GM12878 (cell line): ENCODE results near the gene MYO15B. TPM values are rescaled to one million over a fixed set of nuclear protein-coding genes. Genes with fewer than 3 reads are reported as not detected.

Experiments
- ATAC-seq: fragments of 200-7000 bp; cut with Tn5 transposase; 3 replicates; pipeline ENCODE4 v1.9.1; 2020; ENCODE audit warnings: mild to moderate bottlenecking, moderate library complexity
- BruUV-seq: library from RNA; stranded (reverse); fragments of 400-500 nt; replicated peaks from 2 replicates; lab custom pipeline; 2021; lab: Mats Ljungman, UMichigan
- CTCF ChIA-PET: fragments of 300-600 bp; sonication (Branson Sonifier 250); formaldehyde crosslinking; extraction: SDS; loops from one replicate; lab custom pipeline; 2021; ENCODE audit warnings: inconsistent platforms; lab: Yijun Ruan, JAX
- POLR2A ChIA-PET: fragments of 350-600 bp; formaldehyde crosslinking; extraction: SDS; loops from one replicate; lab custom pipeline; 2021; ENCODE audit warnings: inconsistent platforms; lab: Charles Lee
- RAD21 ChIA-PET: fragments of 300-600 bp; sonication (Branson Sonifier 250); formaldehyde crosslinking; loops from one replicate; lab custom pipeline; 2023; ENCODE audit warnings: antibody characterized with exemption; ENCODE audit not compliant: unreplicated experiment; lab: Charles Lee
- SMC1A ChIA-PET: fragments of 300-600 bp; sonication (Branson Sonifier 250); formaldehyde crosslinking; loops from one replicate; lab custom pipeline; 2023; ENCODE audit not compliant: unreplicated experiment, uncharacterized antibody; lab: Charles Lee
- DNase-seq: peaks from one replicate; pipeline ENCODE4 v3.0.0-alpha.2; 2011; ENCODE audit warnings: low read depth, low spot score
- FAIRE-seq: peaks from 3 replicates; lab custom pipeline; 2011; peaks lifted over from hg19 to GRCh38; lab: Jason Lieb, UNC
- H2AFZ ChIP-seq: 2 replicates; pipeline ENCODE4 v1.6.0; 2011; ENCODE audit warnings: low read depth, low read length, control low read depth; ENCODE audit not compliant: control insufficient read depth
- H3K27ac ChIP-seq: 2 replicates; pipeline ENCODE4 v1.5.1; 2011; ENCODE audit warnings: control low read depth; ENCODE audit not compliant: control insufficient read depth, insufficient read depth
- H3K27me3 ChIP-seq, 2 experiments: replicated peaks in 1 of 2; 2 replicates each; pipeline versions ENCODE4 v1.6.0 to v1.6.1; 2011; ENCODE audit warnings: low read length in 1 of 2; ENCODE audit not compliant: control insufficient read depth in 2 of 2, insufficient read depth in 2 of 2
- H3K36me3 ChIP-seq, 2 experiments: 2 replicates each; pipeline ENCODE4 v1.5.1; 2011; ENCODE audit warnings: low read length in 1 of 2; ENCODE audit not compliant: control insufficient read depth in 2 of 2, insufficient read depth in 2 of 2
- H3K4me1 ChIP-seq: 2 replicates; pipeline ENCODE4 v1.6.1; 2011; ENCODE audit warnings: mild to moderate bottlenecking, low read length, moderate library complexity, mixed read lengths; ENCODE audit not compliant: control insufficient read depth, insufficient read depth
- H3K4me2 ChIP-seq: 2 replicates; pipeline ENCODE4 v1.6.0; 2011; ENCODE audit warnings: control low read depth; ENCODE audit not compliant: control insufficient read depth, insufficient read depth
- H3K4me3 ChIP-seq: fragments of 200-600 bp; sonication (generic); 2 replicates; pipeline ENCODE4 v1.5.1; 2016
- H3K79me2 ChIP-seq: 2 replicates; pipeline ENCODE4 v1.6.0; 2011; ENCODE audit warnings: low read length; ENCODE audit not compliant: control insufficient read depth, insufficient read depth
- H3K9ac ChIP-seq: 2 replicates; pipeline ENCODE4 v1.8.0; 2011; ENCODE audit warnings: low read length, control low read depth, mixed read lengths; ENCODE audit not compliant: control insufficient read depth, insufficient read depth
- H3K9me3 ChIP-seq: replicated peaks from 3 replicates; pipeline ENCODE4 v1.5.1; 2011; ENCODE audit warnings: mild to moderate bottlenecking, low read length; ENCODE audit not compliant: control insufficient read depth, insufficient read depth
- H4K20me1 ChIP-seq: 2 replicates; pipeline ENCODE4 v1.6.0; 2011; ENCODE audit not compliant: control insufficient read depth, insufficient read depth
- BCL11A ChIP-seq: IDR thresholded peaks from 2 replicates; pipeline ENCODE4 v1.6.1; 2011; ENCODE audit warnings: low read depth, low read length
- TAF1 ChIP-seq: IDR thresholded peaks from 2 replicates; pipeline ENCODE4 v1.6.1; 2011; ENCODE audit warnings: mild to moderate bottlenecking, low read depth, low read length, borderline replicate concordance
- WGBS: methylation state at CpG from one replicate; pipeline ENCODE4 v1.1.6; 2016; ENCODE audit warnings: low lambda C conversion rate; ENCODE audit not compliant: insufficient replicate concordance, insufficient coverage; ENCODE audit errors: missing lambda C conversion rate; 5-methylcytosine and 5-hydroxymethylcytosine counted together
- in situ Hi-C: fragments of 300-500 bp; cut with MboI; formaldehyde crosslinking; loops from 9 replicates; pipeline ENCODE4 v1.14.3; 2018; ENCODE audit warnings: mixed read lengths
- intact Hi-C: fragments of 100-400 bp; cut with micrococcal nuclease; formaldehyde crosslinking; loops from one replicate; pipeline ENCODE4 v1.14.2; 2022; ENCODE audit not compliant: unreplicated experiment
- polyA plus RNA-seq, 11 experiments: library from polyadenylated mRNA; depleted of rRNA in 4 of 11; unstranded in 6 of 11; stranded (reverse) in 5 of 11; fragments of >200 nt; fragmentation: Nextera tagmentation in 4 of 11; fragmentation: Illumina TruSeq in 1 of 11; extraction: Ambion mirVana in 4 of 11; extraction: Trizol in 1 of 11; gene quantifications; 1 replicate in 1 of 11; 2 replicates in 10 of 11; pipeline versions ENCODE4 v1.2.1 to v1.2.3, GENCODE V29; 2011 to 2016; ENCODE audit warnings: inconsistent platforms in 2 of 11, missing spikeins in 2 of 11, low read depth in 1 of 11
- total RNA-seq, 4 experiments: library from RNA; depleted of rRNA in 3 of 4; stranded (reverse); fragments of >200 nt in 3 of 4; fragmentation: Illumina TruSeq in 1 of 4; extraction: Trizol in 1 of 4; gene quantifications; 2 replicates each; pipeline versions ENCODE4 v1.2.1 to v1.2.3, GENCODE V29; 2013 to 2021
- TF ChIP-seq, protein P1 (sequence below): IDR thresholded peaks from 2 replicates; pipeline ENCODE4 v1.6.1; 2011; ENCODE audit warnings: borderline replicate concordance, low read depth, mild to moderate bottlenecking, moderate library complexity, low read length; ENCODE audit not compliant: insufficient read depth, poor library complexity, severe bottlenecking
- TF ChIP-seq, protein P2 (sequence below): IDR thresholded peaks from 2 replicates; pipeline ENCODE4 v1.6.1; 2011; ENCODE audit warnings: borderline replicate concordance, low read depth, mild to moderate bottlenecking, moderate library complexity, mixed read lengths, low read length; ENCODE audit not compliant: insufficient read depth; ENCODE audit errors: extremely low read length

Gene MYO15B
- total and polyA plus RNA-seq, 10 of the 15 experiments (the other 5 are each of a cell fraction or from before 2014, with no cell fraction given), result 0.67 to 15.4 (median 2.3) TPM; not detected in 1

- no peak for DNase-seq
- intact Hi-C loops, result no loop called here
- POLR2A ChIA-PET, result interaction anchor here (0.7 to 1.1 kb wide), 2 partner anchors 67 to 74 kb away, joined by 3 to 4 read pairs; no protein-coding TSS in a partner anchor
- Histone ChIP-seq H3K4me1 (peaks cover 2% of the 10 kb centered on the region), H3K4me2 (no peak overlapping the region), H2AFZ (no peak overlapping the region)
- BruUV-seq, result no TSS peak
- no peak for FAIRE-seq
- RAD21 ChIA-PET, result interaction anchor here (0.9 to 7.6 kb wide), 3 partner anchors 41 to 80 kb away, joined by 3 to 79 read pairs (median 3); partner anchors contain the start of gene SMIM5
- 87% methylated on average over 4 of the region's 4 CpGs for WGBS
- TF ChIP-seq, protein P1, sequence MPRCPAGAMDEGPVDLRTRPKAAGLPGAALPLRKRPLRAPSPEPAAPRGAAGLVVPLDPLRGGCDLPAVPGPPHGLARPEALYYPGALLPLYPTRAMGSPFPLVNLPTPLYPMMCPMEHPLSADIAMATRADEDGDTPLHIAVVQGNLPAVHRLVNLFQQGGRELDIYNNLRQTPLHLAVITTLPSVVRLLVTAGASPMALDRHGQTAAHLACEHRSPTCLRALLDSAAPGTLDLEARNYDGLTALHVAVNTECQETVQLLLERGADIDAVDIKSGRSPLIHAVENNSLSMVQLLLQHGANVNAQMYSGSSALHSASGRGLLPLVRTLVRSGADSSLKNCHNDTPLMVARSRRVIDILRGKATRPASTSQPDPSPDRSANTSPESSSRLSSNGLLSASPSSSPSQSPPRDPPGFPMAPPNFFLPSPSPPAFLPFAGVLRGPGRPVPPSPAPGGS, result no peak
- TF ChIP-seq TAF1 (no peak), BCL11A (no peak)
- TF ChIP-seq, protein P2, sequence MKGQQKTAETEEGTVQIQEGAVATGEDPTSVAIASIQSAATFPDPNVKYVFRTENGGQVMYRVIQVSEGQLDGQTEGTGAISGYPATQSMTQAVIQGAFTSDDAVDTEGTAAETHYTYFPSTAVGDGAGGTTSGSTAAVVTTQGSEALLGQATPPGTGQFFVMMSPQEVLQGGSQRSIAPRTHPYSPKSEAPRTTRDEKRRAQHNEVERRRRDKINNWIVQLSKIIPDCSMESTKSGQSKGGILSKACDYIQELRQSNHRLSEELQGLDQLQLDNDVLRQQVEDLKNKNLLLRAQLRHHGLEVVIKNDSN, result no peak
- TF ChIP-seq, all 136 proteins: peak for 0
- in situ Hi-C loops, result loop anchor here (5.0 kb wide), 1 partner anchor 74 kb away; no protein-coding TSS in a partner anchor
- Histone ChIP-seq H3K36me3 (peaks cover 5 to 22% of the 10 kb centered on the region in 2 experiments), H3K27ac (no peak overlapping the region), H3K9ac (no peak overlapping the region), H3K27me3 (no peaks in the 10 kb centered on the region), H4K20me1 (no peaks in the 10 kb centered on the region), H3K9me3 (no peaks in the 10 kb centered on the region), H3K79me2 (peaks cover 34% of the 10 kb centered on the region), H3K4me3 (no peak overlapping the region)
- ChIA-PET CTCF (interaction anchor here (0.6 to 7.9 kb wide), 8 partner anchors 10 to 392 kb away, joined by 5 to 197 read pairs (median 16); partner anchors contain the start of gene SMIM5), SMC1A (interaction anchor here (0.6 to 6.6 kb wide), 6 partner anchors 10 to 688 kb away, joined by 3 to 72 read pairs (median 8); partner anchors contain the start of gene SMIM5)
- no peak for ATAC-seq
Observed at GRCh38 chr17:75673487-75673886, 85.9 kb downstream of the MYO15B start.

Other genes with a start within 250 kb of the MYO15B start
Only the 7 nearest of the 11 such genes appear.
- 23.9 and 31.4 TPM in 2 replicates for gene TMEM94, start 131.2 kb upstream of the MYO15B start, total RNA-seq (2014; rRNA removed)
- gene TMEM94, start 131.2 kb upstream of the MYO15B start, total RNA-seq (2014; rRNA removed; fragmentation: Illumina TruSeq; extraction: Trizol), result 15.4 and 15.8 TPM in 2 replicates
- gene TMEM94, start 131.2 kb upstream of the MYO15B start, total RNA-seq (2021), result 59.0 and 70.7 TPM in 2 replicates
- gene TMEM94, start 131.2 kb upstream of the MYO15B start, polyA plus RNA-seq (2011; rRNA removed), result 9.8 and 21.9 TPM in 2 replicates
- gene TMEM94, start 131.2 kb upstream of the MYO15B start, polyA plus RNA-seq (2014; fragmentation: Illumina TruSeq; extraction: Trizol), result 11.9 and 46.5 TPM in 2 replicates
- gene TMEM94, start 131.2 kb upstream of the MYO15B start, polyA plus RNA-seq (2014; fragmentation: Nextera tagmentation; extraction: Ambion mirVana), result 1 to 10 TPM in 1 of 2 experiments, under 1 TPM in 1; 0.31 to 2.3 TPM
- 41.7 and 50.5 TPM in 2 replicates for gene TMEM94, start 131.2 kb upstream of the MYO15B start, polyA plus RNA-seq (2014; rRNA removed)
- gene TMEM94, start 131.2 kb upstream of the MYO15B start, polyA plus RNA-seq (2016; fragmentation: Nextera tagmentation; extraction: Ambion mirVana), result 10 to 100 TPM; 21.2 to 26.9 TPM
- gene CASKIN2, start 72.3 kb upstream of the MYO15B start, total RNA-seq (2014; rRNA removed), result 0.44 and 1.4 TPM in 2 replicates
- gene CASKIN2, start 72.3 kb upstream of the MYO15B start, total RNA-seq (2014; rRNA removed; fragmentation: Illumina TruSeq; extraction: Trizol), result 0.18 and 0.23 TPM in 2 replicates
- 0.80 and 1.8 TPM in 2 replicates for gene CASKIN2, start 72.3 kb upstream of the MYO15B start, total RNA-seq (2021)
- 0.10 TPM in 1 of 2 replicates, not detected in the other for gene CASKIN2, start 72.3 kb upstream of the MYO15B start, polyA plus RNA-seq (2011; rRNA removed)
- 0.14 and 0.16 TPM in 2 replicates for gene CASKIN2, start 72.3 kb upstream of the MYO15B start, polyA plus RNA-seq (2014; fragmentation: Illumina TruSeq; extraction: Trizol)
- under 1 TPM in 1 of 2 experiments, not detected in 1; 0.02 TPM for gene CASKIN2, start 72.3 kb upstream of the MYO15B start, polyA plus RNA-seq (2014; fragmentation: Nextera tagmentation; extraction: Ambion mirVana)
- gene CASKIN2, start 72.3 kb upstream of the MYO15B start, polyA plus RNA-seq (2014; rRNA removed), result 0.93 and 2.7 TPM in 2 replicates
- gene CASKIN2, start 72.3 kb upstream of the MYO15B start, polyA plus RNA-seq (2016; fragmentation: Nextera tagmentation; extraction: Ambion mirVana), result under 1 TPM; 0.44 to 0.56 TPM
- gene TSEN54, start 71.3 kb upstream of the MYO15B start, total RNA-seq (2014; rRNA removed), result 42.1 and 43.2 TPM in 2 replicates
- 21.4 and 26.1 TPM in 2 replicates for gene TSEN54, start 71.3 kb upstream of the MYO15B start, total RNA-seq (2014; rRNA removed; fragmentation: Illumina TruSeq; extraction: Trizol)
- gene TSEN54, start 71.3 kb upstream of the MYO15B start, total RNA-seq (2021), result 37.3 and 41.2 TPM in 2 replicates
- gene TSEN54, start 71.3 kb upstream of the MYO15B start, polyA plus RNA-seq (2011; rRNA removed), result 25.4 and 45.7 TPM in 2 replicates
- 22.9 and 29.5 TPM in 2 replicates for gene TSEN54, start 71.3 kb upstream of the MYO15B start, polyA plus RNA-seq (2014; fragmentation: Illumina TruSeq; extraction: Trizol)
- 10 to 100 TPM in 1 of 2 experiments, 1 to 10 TPM in 1; 7.1 to 23.1 TPM for gene TSEN54, start 71.3 kb upstream of the MYO15B start, polyA plus RNA-seq (2014; fragmentation: Nextera tagmentation; extraction: Ambion mirVana)
- 42.4 and 52.2 TPM in 2 replicates for gene TSEN54, start 71.3 kb upstream of the MYO15B start, polyA plus RNA-seq (2014; rRNA removed)
- gene TSEN54, start 71.3 kb upstream of the MYO15B start, polyA plus RNA-seq (2016; fragmentation: Nextera tagmentation; extraction: Ambion mirVana), result 10 to 100 TPM; 41.1 to 48.0 TPM
- 5.0 and 6.5 TPM in 2 replicates for gene LLGL2, start 62.1 kb upstream of the MYO15B start, total RNA-seq (2014; rRNA removed)
- 1.8 and 2.0 TPM in 2 replicates for gene LLGL2, start 62.1 kb upstream of the MYO15B start, total RNA-seq (2014; rRNA removed; fragmentation: Illumina TruSeq; extraction: Trizol)
- 6.3 and 7.6 TPM in 2 replicates for gene LLGL2, start 62.1 kb upstream of the MYO15B start, total RNA-seq (2021)
- gene LLGL2, start 62.1 kb upstream of the MYO15B start, polyA plus RNA-seq (2011; rRNA removed), result 1.7 and 3.3 TPM in 2 replicates
- 9.9 TPM in 1 of 2 replicates, not detected in the other for gene LLGL2, start 62.1 kb upstream of the MYO15B start, polyA plus RNA-seq (2014; fragmentation: Illumina TruSeq; extraction: Trizol)
- gene LLGL2, start 62.1 kb upstream of the MYO15B start, polyA plus RNA-seq (2014; fragmentation: Nextera tagmentation; extraction: Ambion mirVana), result under 1 TPM; 0.21 to 0.75 TPM
- gene LLGL2, start 62.1 kb upstream of the MYO15B start, polyA plus RNA-seq (2014; rRNA removed), result 5.8 and 7.4 TPM in 2 replicates
- gene LLGL2, start 62.1 kb upstream of the MYO15B start, polyA plus RNA-seq (2016; fragmentation: Nextera tagmentation; extraction: Ambion mirVana), result 1 to 10 TPM; 4.1 to 5.0 TPM
- gene SMIM5, start 45.6 kb downstream of the MYO15B start, total RNA-seq (2014; rRNA removed), result not detected in 2 replicates
- gene SMIM5, start 45.6 kb downstream of the MYO15B start, total RNA-seq (2014; rRNA removed; fragmentation: Illumina TruSeq; extraction: Trizol), result not detected in 2 replicates
- not detected in 2 replicates for gene SMIM5, start 45.6 kb downstream of the MYO15B start, total RNA-seq (2021)
- not detected in 2 replicates for gene SMIM5, start 45.6 kb downstream of the MYO15B start, polyA plus RNA-seq (2011; rRNA removed)
- not detected in 2 replicates for gene SMIM5, start 45.6 kb downstream of the MYO15B start, polyA plus RNA-seq (2014; fragmentation: Illumina TruSeq; extraction: Trizol)
- gene SMIM5, start 45.6 kb downstream of the MYO15B start, polyA plus RNA-seq (2014; fragmentation: Nextera tagmentation; extraction: Ambion mirVana), result not detected
- gene SMIM5, start 45.6 kb downstream of the MYO15B start, polyA plus RNA-seq (2014; rRNA removed), result 0.04 TPM in 1 of 2 replicates, not detected in the other
- under 1 TPM; 0.08 to 0.11 TPM for gene SMIM5, start 45.6 kb downstream of the MYO15B start, polyA plus RNA-seq (2016; fragmentation: Nextera tagmentation; extraction: Ambion mirVana)
- gene RECQL5, start 79.4 kb downstream of the MYO15B start, total RNA-seq (2014; rRNA removed), result 22.3 and 26.8 TPM in 2 replicates
- 13.9 and 15.3 TPM in 2 replicates for gene RECQL5, start 79.4 kb downstream of the MYO15B start, total RNA-seq (2014; rRNA removed; fragmentation: Illumina TruSeq; extraction: Trizol)
- 30.0 and 32.1 TPM in 2 replicates for gene RECQL5, start 79.4 kb downstream of the MYO15B start, total RNA-seq (2021)
- gene RECQL5, start 79.4 kb downstream of the MYO15B start, polyA plus RNA-seq (2011; rRNA removed), result 10.5 and 15.2 TPM in 2 replicates
- 11.2 and 18.0 TPM in 2 replicates for gene RECQL5, start 79.4 kb downstream of the MYO15B start, polyA plus RNA-seq (2014; fragmentation: Illumina TruSeq; extraction: Trizol)
- gene RECQL5, start 79.4 kb downstream of the MYO15B start, polyA plus RNA-seq (2014; fragmentation: Nextera tagmentation; extraction: Ambion mirVana), result 1 to 10 TPM; 3.6 to 6.4 TPM
- 26.6 and 30.6 TPM in 2 replicates for gene RECQL5, start 79.4 kb downstream of the MYO15B start, polyA plus RNA-seq (2014; rRNA removed)
- gene RECQL5, start 79.4 kb downstream of the MYO15B start, polyA plus RNA-seq (2016; fragmentation: Nextera tagmentation; extraction: Ambion mirVana), result 10 to 100 TPM; 26.9 to 27.3 TPM
- gene SAP30BP, start 79.5 kb downstream of the MYO15B start, total RNA-seq (2014; rRNA removed), result 57.9 and 61.9 TPM in 2 replicates
- 67.7 and 71.2 TPM in 2 replicates for gene SAP30BP, start 79.5 kb downstream of the MYO15B start, total RNA-seq (2014; rRNA removed; fragmentation: Illumina TruSeq; extraction: Trizol)
- 76.8 and 89.3 TPM in 2 replicates for gene SAP30BP, start 79.5 kb downstream of the MYO15B start, total RNA-seq (2021)
- 73.7 and 77.4 TPM in 2 replicates for gene SAP30BP, start 79.5 kb downstream of the MYO15B start, polyA plus RNA-seq (2011; rRNA removed)
- gene SAP30BP, start 79.5 kb downstream of the MYO15B start, polyA plus RNA-seq (2014; fragmentation: Illumina TruSeq; extraction: Trizol), result 97.8 and 100 TPM in 2 replicates
- 100 to 1,000 TPM; 149 to 166 TPM for gene SAP30BP, start 79.5 kb downstream of the MYO15B start, polyA plus RNA-seq (2014; fragmentation: Nextera tagmentation; extraction: Ambion mirVana)
- gene SAP30BP, start 79.5 kb downstream of the MYO15B start, polyA plus RNA-seq (2014; rRNA removed), result 87.7 and 91.2 TPM in 2 replicates
- gene SAP30BP, start 79.5 kb downstream of the MYO15B start, polyA plus RNA-seq (2016; fragmentation: Nextera tagmentation; extraction: Ambion mirVana), result 100 to 1,000 TPM; 107 to 116 TPM